Suprapubic skin (tissue), 3 donors: ENCODE results near the gene ITIH4.

Source experiments
- POLR2A ChIP-seq, 2 donors: fragments of 450-650 bp; IDR thresholded peaks; one replicate each; pipeline ENCODE4 v1.6.1; 2017; ENCODE audit warnings: antibody characterized with exemption in 2 of 2, mild to moderate bottlenecking in 2 of 2, moderate library complexity in 2 of 2
- TF ChIP-seq, protein P1 (sequence below), 2 donors: fragments of 200-600 bp in 1 of 2; fragments of 450-650 bp in 1 of 2; sonication (generic) in 1 of 2; IDR thresholded peaks; one replicate each; pipeline ENCODE4 v1.5.1; 2016 to 2019; ENCODE audit warnings: antibody characterized with exemption in 2 of 2, mild to moderate bottlenecking in 1 of 2, moderate library complexity in 1 of 2

GRCh38 chr3:52827441-52827840, 3.0 kb downstream of the ITIH4 start:
- TF ChIP-seq, protein P1, sequence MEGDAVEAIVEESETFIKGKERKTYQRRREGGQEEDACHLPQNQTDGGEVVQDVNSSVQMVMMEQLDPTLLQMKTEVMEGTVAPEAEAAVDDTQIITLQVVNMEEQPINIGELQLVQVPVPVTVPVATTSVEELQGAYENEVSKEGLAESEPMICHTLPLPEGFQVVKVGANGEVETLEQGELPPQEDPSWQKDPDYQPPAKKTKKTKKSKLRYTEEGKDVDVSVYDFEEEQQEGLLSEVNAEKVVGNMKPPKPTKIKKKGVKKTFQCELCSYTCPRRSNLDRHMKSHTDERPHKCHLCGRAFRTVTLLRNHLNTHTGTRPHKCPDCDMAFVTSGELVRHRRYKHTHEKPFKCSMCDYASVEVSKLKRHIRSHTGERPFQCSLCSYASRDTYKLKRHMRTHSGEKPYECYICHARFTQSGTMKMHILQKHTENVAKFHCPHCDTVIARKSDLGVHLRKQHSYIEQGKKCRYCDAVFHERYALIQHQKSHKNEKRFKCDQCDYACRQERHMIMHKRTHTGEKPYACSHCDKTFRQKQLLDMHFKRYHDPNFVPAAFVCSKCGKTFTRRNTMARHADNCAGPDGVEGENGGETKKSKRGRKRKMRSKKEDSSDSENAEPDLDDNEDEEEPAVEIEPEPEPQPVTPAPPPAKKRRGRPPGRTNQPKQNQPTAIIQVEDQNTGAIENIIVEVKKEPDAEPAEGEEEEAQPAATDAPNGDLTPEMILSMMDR (IDR thresholded peaks at IDR 0.05) = no peak
- TF ChIP-seq POLR2A (IDR thresholded peaks at IDR 0.05) = no peak
